Stimulated activated naive CD4-positive, alpha-beta T cell treated with Interleukin-2 at 50 U/mL for 16 hours (primary cell): Measurements from ENCODE around the gene S100A6.

Source experiments
- DNase-seq: peaks from one replicate; lab custom pipeline; 2025; lab: John Stamatoyannopoulos, UW

The S100A6 gene

DNA sequence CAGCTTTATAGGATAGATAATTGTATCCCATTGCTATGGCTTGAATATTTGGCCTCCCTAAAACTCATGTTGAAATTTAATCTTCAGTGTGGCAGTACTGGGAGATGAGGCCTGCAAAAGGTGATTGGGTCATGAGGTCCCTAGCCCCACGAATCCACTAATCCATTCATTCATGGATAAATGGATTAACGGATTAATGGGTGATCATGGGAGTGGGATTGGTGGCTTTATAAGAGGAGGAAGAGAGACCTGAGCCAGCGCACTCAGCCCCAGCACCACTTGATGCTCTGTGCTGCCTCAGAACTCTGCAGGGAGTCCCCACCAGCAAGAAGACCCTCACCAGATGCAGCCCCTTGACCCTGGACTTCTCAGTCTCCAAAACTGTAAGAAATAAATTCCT lies 32.0 kb downstream of the S100A6 start:
- DNase-seq = no peak

- DNase-seq = no peak
These were observed 37.0 kb downstream of the S100A6 start for GRCh38 chr1:153498746-153499145.

DNA sequence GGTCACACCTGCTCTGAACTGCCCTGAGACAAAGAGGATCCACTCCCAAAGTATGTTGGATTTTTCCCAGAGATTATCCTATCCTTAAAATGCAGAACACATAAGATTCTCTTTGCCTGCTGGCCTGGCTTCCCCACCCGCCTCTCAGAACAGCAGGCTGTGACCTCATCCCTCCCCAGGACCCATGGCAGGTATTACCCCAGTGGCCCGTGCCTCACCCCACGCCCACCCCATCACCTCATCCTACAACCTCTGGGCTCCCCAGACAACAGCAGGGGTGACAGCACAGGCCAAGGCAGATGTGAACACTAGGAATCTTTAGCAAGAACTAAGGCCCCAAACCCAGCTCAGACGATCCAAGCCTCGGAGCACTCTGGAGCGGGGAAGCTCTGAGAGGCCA lies 40.3 kb downstream of the S100A6 start:
- DNase-seq = no peak

DNA sequence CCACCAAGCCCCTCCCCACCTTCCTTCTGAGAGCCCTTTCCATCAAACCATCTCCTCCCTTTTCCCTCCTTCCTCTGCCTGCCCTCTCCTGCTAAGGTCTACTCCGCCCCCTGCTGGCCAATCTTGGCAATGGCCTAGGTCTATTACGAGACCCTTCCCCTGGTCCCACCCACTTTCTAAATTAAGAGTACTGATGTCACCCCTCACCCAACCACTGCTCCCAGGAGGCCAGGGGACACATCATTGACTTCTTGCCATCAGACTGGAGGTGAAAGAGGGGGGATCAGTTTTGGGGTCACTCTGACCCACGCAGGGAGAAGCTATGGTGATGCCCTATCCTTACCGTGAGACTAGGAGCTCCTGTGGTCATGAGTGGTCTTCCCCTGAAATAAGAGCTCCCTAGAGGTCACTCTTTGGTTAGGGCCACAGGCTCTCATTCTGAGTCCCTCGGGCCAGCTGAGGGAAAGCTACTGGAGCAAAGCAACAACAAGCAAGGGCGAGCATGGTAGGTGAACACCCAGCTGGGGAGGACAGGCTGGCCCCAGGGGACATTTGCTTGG lies 40.7 kb downstream of the S100A6 start:
- DNase-seq = peak; percentile 66

- DNase-seq = no peak
These were observed 42.3 kb downstream of the S100A6 start for GRCh38 chr1:153493343-153493960.

GRCh38 chr1:153490272-153491051 lies 45.3 kb downstream of the S100A6 start:
- DNase-seq = no peak

DNA sequence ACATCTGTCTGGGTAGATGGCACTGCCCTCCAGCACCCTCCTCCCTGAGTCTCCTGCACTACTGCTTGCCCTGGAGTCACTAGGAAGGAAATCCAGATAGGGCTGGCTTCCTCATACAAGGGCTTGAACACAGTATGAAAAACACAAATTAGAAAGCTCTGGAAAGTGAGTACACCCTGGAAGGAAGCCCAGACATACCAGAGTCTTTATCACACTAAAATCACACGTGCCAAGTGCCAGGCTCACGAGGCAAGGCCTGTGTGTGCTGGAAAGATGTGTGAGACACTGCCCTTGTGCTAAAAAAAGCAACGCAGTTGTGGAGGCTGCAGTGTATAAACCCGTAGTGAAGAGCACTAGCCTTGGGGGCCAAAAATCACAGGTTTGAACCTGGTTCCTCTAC lies 47.1 kb downstream of the S100A6 start:
- no peak for DNase-seq

DNA sequence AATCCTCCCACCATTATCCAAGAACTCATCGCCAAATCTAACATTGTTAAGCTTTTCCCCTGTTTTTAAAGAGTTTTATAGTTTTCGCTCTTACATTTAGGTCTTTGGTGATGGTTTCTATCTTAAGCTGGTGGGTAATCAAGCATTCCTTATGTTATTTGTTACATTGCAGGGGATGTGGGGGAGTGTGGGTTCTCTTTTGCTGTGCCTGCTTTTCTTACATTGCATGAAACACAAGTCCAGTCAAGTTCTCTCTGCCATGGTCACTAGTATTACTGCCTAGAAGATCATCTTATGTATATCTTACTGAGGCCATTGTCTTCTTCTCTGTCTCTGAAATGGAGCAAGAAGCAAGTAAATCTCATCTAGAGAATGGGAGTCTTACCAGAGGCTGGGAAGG lies 48.1 kb downstream of the S100A6 start:
- DNase-seq = no peak

GRCh38 chr1:153485863-153486262 lies 49.9 kb downstream of the S100A6 start:
- no peak for DNase-seq
